ENCODE measurements around the gene XRCC6.

Gene XRCC6

DNA sequence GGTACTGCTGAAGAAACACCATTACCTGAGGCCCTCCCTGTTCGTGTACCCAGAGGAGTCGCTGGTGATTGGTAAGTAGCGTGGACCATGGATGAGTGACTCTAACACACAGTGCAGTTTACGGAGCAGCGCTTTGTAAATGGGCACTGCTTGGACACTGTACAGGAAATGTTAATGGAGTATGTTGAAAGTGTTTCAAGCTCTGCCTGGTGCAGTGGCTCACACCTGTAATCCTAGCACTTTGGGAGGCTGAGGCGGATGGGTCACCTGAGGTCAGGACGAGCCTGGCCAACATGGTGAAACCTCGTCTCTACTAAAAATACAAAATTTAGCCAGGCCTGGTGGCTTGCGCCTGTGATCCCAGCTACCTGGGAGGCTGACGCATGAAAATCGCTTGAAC is 29.7 kb downstream of the XRCC6 start:
- no peak for DNase-seq (ENCODE audit: low spot score)
- TF ChIP-seq, protein P1, sequence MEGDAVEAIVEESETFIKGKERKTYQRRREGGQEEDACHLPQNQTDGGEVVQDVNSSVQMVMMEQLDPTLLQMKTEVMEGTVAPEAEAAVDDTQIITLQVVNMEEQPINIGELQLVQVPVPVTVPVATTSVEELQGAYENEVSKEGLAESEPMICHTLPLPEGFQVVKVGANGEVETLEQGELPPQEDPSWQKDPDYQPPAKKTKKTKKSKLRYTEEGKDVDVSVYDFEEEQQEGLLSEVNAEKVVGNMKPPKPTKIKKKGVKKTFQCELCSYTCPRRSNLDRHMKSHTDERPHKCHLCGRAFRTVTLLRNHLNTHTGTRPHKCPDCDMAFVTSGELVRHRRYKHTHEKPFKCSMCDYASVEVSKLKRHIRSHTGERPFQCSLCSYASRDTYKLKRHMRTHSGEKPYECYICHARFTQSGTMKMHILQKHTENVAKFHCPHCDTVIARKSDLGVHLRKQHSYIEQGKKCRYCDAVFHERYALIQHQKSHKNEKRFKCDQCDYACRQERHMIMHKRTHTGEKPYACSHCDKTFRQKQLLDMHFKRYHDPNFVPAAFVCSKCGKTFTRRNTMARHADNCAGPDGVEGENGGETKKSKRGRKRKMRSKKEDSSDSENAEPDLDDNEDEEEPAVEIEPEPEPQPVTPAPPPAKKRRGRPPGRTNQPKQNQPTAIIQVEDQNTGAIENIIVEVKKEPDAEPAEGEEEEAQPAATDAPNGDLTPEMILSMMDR (IDR thresholded peaks at IDR 0.05), result no peak
- Histone ChIP-seq H3K4me3 (no peak overlapping the region), H3K27ac (no peak overlapping the region)

DNA sequence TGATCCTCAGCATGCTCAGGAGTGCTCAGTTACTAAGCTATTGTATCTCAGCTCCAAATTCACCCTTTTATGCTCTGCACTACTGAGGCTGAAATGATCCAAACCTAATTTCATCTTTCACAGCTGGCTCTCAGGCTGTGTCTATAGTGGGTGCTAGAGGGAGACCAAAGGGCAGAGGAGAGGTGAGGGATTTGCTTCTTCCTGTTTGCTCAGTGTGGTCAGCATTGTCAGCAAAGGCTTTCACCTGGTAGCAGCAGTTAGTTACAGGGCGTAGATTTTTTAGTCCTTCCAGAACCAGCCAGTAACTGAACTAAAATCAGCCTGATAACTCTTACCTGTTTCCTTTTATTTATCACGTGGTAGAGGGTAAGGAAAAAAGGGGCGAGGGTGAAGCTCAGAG is 33.2 kb downstream of the XRCC6 start:
- H3K27ac ChIP-seq, result no peak overlapping the region
- H3K4me3 ChIP-seq, result no peak overlapping the region
- TF ChIP-seq, protein P1 (IDR thresholded peaks at IDR 0.05), result no peak
- no peak for DNase-seq (ENCODE audit: low spot score)

DNA sequence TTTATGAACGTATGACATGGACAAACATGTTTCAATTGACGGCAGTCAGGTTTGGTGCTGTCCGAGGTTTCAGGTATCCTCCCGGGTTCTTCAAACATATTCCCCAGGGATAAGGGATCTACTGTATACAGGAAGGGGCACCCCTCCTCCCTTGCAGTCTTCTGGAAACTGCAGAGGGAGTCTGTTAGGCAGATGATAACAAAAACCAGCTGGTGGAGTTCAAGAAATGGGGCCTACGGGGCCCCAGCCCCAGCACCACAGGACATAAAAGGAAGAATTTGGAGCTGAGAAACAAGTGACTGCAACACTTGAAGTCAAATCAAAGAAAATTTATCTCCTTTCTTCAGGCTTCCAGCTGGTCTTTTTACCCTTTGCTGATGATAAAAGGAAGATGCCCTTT is 35.5 kb downstream of the XRCC6 start:
- H3K4me3 ChIP-seq, result no peak overlapping the region
- TF ChIP-seq, protein P1 (IDR thresholded peaks at IDR 0.05), result no peak
- H3K27ac ChIP-seq, result no peak overlapping the region
- DNase-seq (ENCODE audit: low spot score), result peak; percentile 40

DNA sequence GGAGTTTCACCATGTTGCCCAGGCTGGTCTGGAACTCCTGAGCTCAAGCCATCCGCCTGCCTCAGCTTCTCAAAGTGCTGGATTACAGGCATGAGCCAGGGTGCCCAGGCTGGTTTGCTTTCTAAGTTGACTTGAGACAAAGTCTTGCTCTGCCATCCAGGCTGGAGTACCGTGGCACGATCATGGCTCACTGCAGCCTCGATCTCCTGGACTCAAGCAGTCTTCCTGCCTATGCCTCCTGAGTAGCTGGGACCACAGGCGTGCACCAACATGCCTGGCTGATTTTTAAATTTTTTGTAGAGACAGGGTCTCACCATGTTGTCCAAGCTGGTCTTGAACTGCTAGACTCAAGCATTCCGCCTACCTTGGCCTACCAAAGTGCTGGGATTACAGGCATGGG is 36.6 kb downstream of the XRCC6 start:
- no peak overlapping the region for H3K4me3 ChIP-seq
- DNase-seq (ENCODE audit: low spot score), result peak; percentile 26
- TF ChIP-seq, protein P1 (IDR thresholded peaks at IDR 0.05), result no peak
- H3K27ac ChIP-seq, result no peak overlapping the region

DNA sequence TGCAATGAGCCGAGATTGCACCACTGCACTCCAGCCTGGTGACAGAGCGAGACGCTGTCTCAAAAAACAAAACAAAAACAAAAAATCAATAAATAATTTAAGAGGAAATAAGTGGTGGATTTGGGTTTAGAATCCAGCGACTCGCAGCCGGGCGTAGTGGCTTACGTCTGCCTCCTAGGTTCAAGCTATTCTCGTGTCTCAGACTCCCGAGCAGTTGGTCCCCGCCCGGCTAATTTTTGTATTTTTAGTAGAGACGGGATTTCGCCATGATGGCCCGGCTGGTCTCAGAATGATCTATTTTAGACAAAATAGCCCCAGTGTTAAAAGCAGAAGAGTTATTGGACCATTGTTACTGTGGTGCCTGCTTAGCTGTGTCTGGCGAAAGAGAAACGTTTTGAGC is 37.8 kb downstream of the XRCC6 start:
- no peak overlapping the region for H3K4me3 ChIP-seq
- TF ChIP-seq, protein P1 (IDR thresholded peaks at IDR 0.05), result no peak
- no peak for DNase-seq (ENCODE audit: low spot score)
- no peak overlapping the region for H3K27ac ChIP-seq

DNA sequence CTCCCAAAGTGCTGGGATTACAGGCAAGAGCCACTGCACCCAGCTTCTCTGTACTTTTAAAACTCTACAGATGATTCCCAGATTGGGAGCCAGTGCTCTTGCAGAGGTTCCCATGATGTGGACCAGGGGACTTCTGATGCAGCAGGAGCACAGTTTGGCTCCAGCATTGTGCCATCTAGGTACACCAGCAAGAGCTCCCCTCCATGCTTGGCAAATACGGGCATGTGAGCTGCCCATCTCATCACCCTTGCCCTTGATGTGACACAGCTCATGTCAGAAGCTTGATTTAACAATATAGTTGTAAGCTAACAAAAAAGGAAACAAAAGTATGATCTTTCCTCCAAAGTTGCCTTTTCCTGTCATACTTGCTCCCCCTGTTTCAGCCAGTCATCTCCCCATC is 38.8 kb downstream of the XRCC6 start:
- TF ChIP-seq, protein P1 (IDR thresholded peaks at IDR 0.05), result no peak
- Histone ChIP-seq H3K27ac (no peak overlapping the region), H3K4me3 (no peak overlapping the region)
- DNase-seq (ENCODE audit: low spot score), result peak; percentile 24

DNA sequence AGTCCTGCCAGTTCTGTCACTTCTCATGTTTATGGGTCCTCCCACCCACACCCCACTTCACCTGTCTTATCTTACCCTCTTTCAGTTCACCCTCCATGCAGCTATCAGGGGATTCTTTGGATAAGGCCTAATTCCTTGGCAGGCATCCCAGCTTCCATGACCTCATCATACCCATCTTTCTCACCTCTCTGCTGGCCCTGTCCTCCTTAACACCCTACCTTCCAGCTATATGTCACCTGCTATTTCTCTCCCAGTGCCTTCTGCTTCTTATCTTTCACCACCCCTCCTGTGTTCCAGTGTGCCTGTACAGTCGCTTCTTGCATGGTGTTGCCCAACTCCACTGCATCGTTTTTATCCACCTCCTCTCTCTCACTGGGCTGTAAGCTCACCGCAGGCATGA is 39.3 kb downstream of the XRCC6 start:
- Histone ChIP-seq H3K27ac (no peak overlapping the region), H3K4me3 (no peak overlapping the region)
- DNase-seq (ENCODE audit: low spot score), result no peak
- TF ChIP-seq, protein P1 (IDR thresholded peaks at IDR 0.05), result no peak

Data from coronary artery (tissue), 2 donors.